Cardiac septum (tissue), 1 donor: Measurements from ENCODE around the gene RTKN2. TPM values are rescaled to one million over a fixed set of nuclear protein-coding genes. Genes with fewer than 3 reads are reported as not detected.

Source experiments
- DNase-seq: peaks from one replicate; pipeline ENCODE4 v3.0.0-alpha.2; 2020; ENCODE audit warnings: low spot score
- intact Hi-C: fragments of 100-400 bp; cut with DNase I; formaldehyde crosslinking; loops from one replicate; pipeline ENCODE4 v1.14.0; 2022
- total RNA-seq: library from RNA; stranded (reverse); fragmentation: NEBNext Ultra II Directional; extraction: Animal tissue kit (Norgen Biotek cat#: 25700); gene quantifications from one replicate; pipeline ENCODE4 v1.2.1, GENCODE V29; 2021
- donor health status: DM: no; HTN: no; CAD: no.

The RTKN2 gene
- total RNA-seq, 1 donor from 2014 or later: 0.03 TPM

DNA sequence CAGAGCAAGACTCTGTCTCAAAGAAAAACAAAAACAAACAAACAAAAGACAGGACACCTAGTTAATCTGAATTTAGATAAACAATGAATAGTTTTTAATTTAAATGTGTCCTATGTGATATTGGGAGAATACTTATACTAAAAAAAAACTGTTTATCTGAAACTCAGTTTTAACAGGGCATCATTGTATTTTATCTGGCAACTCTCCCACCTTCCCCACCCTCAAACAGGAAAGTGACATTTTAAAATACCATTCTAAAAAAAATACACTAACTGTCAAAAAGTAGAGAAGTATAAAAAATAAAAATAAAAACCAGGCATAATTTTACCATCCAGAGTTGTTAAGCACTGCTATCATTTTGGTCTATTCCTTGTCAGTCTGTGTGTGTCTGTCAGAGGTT is 119.0 kb downstream of the RTKN2 start:
- no peak for DNase-seq
- intact Hi-C loops: no loop called here

DNA sequence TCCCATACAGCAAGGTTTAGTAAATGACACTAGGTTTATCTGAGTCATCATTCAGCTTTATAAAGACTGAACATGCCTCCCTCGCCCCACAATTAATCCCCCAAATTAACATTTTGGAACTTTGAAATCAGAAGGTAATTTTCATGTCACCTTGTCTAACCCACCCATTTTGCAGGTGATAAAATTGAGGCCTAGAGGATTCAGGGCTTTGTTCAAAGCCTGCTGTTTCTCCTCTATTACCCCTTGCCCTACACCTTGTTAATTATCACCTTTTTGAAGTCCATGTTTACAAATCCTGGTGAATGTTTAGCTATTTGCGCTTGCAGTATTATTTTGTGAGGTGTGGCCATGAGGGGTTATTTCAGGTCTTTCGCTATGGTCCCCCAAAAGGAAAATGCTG is 120.5 kb downstream of the RTKN2 start:
- no peak for DNase-seq
- intact Hi-C loops: no loop called here

DNA sequence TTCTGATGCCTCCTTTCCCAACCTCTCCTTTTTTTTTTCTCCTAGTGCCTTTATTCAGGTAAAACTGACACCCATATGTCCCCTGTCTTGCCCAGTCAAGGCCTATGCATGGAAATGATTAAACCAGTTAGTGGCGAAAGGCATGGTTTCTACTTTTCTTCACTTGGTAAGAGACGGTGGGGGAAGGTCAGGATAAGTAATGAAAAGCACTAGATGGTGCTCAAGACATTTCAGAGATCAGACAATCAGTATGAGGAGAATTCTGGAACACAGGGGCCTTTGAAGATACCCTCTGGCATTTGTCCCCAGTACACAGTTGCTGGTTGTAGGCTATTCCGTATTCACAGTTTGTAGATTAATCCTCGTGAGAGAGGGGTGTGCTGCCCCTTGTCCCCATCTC is 121.2 kb downstream of the RTKN2 start:
- intact Hi-C loops: no loop called here
- DNase-seq: no peak

DNA sequence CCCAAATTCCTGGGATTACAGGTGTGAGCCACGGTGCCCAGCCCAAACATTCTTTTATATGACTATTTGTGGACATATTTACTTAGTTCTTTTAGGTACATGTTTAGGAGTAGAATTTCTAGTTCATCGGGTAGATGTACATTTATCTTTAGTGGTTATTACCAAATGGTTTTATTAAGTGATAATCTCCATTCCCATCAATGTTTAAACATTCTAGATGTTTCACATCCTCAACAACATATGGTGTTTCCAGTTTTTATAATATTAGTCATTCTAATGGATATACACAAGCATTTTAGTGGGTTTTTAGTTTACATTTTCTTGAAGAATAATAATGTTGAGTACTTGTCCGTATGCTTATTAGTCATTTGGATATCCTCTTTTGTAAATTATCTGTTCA is 131.7 kb downstream of the RTKN2 start:
- no peak for DNase-seq
- intact Hi-C loops: no loop called here

DNA sequence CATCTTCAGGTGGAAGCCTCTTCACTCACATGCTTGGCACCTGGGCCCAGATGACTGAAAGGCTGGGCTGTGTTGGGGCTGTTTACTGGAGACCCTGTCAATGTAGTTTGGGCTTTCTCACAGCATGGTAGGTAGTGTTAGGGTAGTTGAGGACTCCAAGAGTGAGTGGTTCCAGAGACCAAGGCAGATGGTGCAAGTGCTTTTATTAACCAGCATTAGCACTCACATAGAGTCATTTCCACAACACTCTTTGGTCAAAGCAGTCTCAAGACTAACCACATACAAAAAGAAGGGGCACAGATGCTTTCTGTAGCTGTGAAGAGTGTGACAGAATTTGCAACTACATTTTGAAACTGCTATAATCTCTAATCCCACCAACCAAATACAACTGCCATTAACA is 135.0 kb downstream of the RTKN2 start:
- DNase-seq: no peak
- intact Hi-C loops: no loop called here

Other genes starting within 250 kb of the RTKN2 start
- 1.2 TPM for gene ZNF365, start 105.5 kb upstream of the RTKN2 start, total RNA-seq